SK-MEL-5 (cell line): ENCODE data around the gene WDR38. TPM values are rescaled to one million over a fixed set of nuclear protein-coding genes. Genes with fewer than 3 reads are reported as not detected.

Experiments
- DNase-seq: peaks from one replicate; pipeline ENCODE4 v3.0.0-alpha.2; 2016; ENCODE audit warnings: low read depth, low spot score
- in situ Hi-C: cut with HindIII; loops from 2 replicates; pipeline ENCODE4 v1.10.0; 2016; ENCODE audit warnings: low sequenced_read_pairs, high pct_unique_total_duplicates, low pct_unique_long_range_greater_than_20kb
- small RNA-seq, 2 experiments: library from RNA; depleted of rRNA; stranded (forward); fragments of <200 nt; gene quantifications; one replicate each; pipeline ENCODE3, GENCODE V24; 2014
- total RNA-seq: library from RNA; depleted of rRNA; stranded (reverse); fragments of >200 nt; shearing (Covaris generic); gene quantifications from 2 replicates; pipeline ENCODE4 v1.2.3, GENCODE V29; 2014; rRNA removed

Gene WDR38
- total RNA-seq, 1 experiment from 2014 or later = not detected

- in situ Hi-C loops = loop anchor here (25.0 kb wide), 1 partner anchor 127 kb away; the partner anchor contains the start of gene NR6A1
- no peak for DNase-seq
These were observed 35.7 kb downstream of the WDR38 start for GRCh38 chr9:124889006-124889405.

DNA sequence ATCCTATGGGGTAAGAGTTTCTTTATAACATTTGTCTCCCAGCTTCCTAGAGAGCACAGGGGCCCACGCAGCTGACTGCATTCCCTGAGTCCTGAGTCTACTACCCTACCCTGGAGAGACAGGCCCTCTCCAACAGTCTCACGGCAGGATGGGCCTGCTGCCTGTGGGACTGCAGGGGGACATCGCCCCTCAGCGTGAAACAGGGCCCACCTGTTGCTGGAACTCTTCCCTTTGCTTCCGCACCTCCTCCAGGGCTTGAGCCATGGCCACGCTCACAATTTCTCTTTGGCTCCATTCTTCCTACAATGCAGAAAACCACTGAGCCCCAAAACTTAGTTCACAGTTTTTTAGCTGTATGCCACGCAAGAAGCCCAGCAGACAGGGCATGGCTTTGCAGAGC, 36.9 kb downstream of the WDR38 start:
- in situ Hi-C loops = loop anchor here (25.0 kb wide), 1 partner anchor 128 kb away; the partner anchor contains the start of gene NR6A1
- DNase-seq = no peak

GRCh38 chr9:124894035-124894740, 40.9 kb downstream of the WDR38 start:
- in situ Hi-C loops = loop anchor here (25.0 kb wide), 1 partner anchor 132 kb away; the partner anchor contains the start of gene NR6A1
- DNase-seq = no peak

DNA sequence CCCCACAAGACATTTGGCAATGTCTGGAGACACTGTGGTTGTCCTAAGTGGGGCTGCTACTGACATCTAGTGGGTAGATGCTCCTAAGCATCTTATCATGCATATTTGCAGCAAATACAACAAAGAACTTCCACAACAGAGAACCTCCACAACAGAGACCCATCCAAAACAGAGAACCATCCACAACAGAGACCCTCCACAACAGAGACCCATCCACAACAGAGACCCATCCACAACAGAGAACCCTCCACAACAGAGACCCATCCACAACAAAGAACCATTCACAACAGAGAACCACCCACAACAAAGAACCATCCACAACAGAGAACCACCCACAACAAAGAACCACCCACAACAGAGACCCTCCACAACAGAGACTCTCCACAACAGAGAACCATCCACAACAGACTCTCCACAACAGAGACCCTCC, 41.5 kb downstream of the WDR38 start:
- in situ Hi-C loops = loop anchor here (25.0 kb wide), 1 partner anchor 132 kb away; the partner anchor contains the start of gene NR6A1

DNA sequence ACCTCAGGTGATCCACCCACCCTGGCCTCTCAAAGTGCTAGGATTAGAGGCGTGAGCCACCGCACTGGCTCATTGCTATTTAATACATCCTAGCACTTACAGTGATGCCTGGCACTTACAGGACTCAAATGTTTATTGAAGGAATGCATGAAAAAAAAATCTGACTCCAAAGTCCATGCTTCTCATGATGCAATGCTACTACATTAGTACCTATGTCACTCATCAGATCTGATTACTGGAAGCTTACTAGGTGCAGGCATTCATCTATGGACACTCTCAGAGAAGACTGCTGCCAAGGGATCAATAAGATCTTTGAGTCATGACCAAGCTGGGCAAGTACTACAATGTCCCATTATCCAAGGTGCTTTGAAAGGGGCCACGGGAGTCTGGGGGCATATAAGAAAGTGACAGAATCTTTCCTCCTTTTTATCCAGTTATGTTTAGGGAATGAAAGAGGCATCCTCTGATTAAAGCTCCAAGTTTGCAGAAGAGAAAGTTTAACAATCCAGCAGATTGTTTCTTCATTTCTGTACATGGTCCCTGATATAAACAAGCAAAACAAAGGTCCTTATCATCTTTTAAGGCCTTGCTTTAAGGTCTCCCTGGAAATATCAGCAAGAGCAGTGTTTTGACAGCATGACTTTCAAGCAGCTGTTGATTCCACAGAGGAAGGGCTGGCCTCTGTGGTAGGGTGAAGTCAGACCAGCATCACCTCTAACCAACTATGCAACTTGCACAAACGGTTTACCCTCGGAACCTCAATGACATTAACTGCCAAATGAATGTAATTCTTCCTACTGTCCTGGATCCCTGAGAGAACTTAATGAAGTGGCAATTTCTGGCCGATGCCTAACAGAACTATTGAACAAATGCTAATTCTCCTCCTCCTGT, 44.6 kb downstream of the WDR38 start:
- in situ Hi-C loops = loop anchor here (25.0 kb wide), 1 partner anchor 136 kb away; the partner anchor contains the start of gene NR6A1

More for the DNA sequence above, 41.5 kb downstream of the WDR38 start:
- peak; percentile 74 for DNase-seq

DNA sequence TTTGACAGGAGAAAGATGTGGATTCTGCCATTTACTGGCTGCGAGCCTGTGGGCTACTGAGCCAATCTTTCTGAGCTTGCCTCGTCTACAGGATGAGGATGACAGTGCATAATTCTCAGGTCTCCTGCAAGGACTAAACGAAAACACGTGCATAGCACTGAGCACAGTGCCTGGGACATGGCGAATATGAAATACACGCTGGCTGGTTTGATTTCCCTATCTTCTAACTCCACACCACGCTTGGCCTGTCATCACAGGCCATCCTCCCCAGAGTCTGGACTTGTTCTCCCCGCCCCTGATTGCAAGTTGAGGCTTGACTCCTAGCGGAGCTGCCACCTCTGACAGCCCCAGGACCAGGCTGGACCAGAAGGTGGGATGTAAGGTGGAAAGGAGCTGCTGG, 46.6 kb downstream of the WDR38 start:
- no peak for DNase-seq
- in situ Hi-C loops = loop anchor here (25.0 kb wide), 1 partner anchor 138 kb away; the partner anchor contains the start of gene NR6A1

More for the DNA sequence above, 44.6 kb downstream of the WDR38 start:
- DNase-seq = peak; percentile 71

DNA sequence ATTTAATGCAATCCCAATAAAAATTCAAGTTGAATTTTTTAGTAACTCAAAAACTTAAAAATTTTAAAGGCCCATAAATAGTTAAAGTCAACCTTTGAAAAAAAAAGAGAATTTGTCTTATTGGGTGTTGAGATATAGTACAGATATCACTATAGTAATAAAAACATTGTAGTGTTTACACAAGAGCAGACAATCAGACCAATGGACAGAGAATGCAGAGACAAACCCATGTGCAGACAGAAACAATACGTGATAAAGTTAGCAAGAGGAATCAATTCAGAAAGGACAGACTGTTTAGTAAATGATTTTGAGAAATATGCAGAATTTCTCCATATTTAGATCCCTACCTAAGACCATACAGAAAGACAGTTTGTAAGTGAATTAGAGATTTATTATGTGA, 53.7 kb downstream of the WDR38 start:
- DNase-seq = no peak

More for the DNA sequence above, 53.7 kb downstream of the WDR38 start:
- in situ Hi-C loops = no loop called here

Small RNAs within 50 kb of the gene (small RNA-seq; reads per million reads assigned to genes)
- 0 to 0.02 reads per million in 2 experiments for gene RNU4-82P

Other genes starting within 250 kb of the WDR38 start
- gene NR6A1, start 82.1 kb upstream of the WDR38 start, total RNA-seq = 7.8 and 8.0 TPM in 2 replicates
- gene OLFML2A, start 76.3 kb upstream of the WDR38 start, total RNA-seq = 0.51 and 0.90 TPM in 2 replicates
- gene RPL35, start 8.5 kb downstream of the WDR38 start, total RNA-seq = 2,870 and 3,852 TPM in 2 replicates
- gene ARPC5L, start 8.7 kb downstream of the WDR38 start, total RNA-seq = 28.1 and 30.3 TPM in 2 replicates
- 25.1 and 25.9 TPM in 2 replicates for gene GOLGA1, start 87.6 kb downstream of the WDR38 start, total RNA-seq